GM21515 (cell line): ENCODE data around the gene TIMM22.

Experiments
- ATAC-seq: cut with Tn5 transposase; IDR thresholded peaks from one replicate; pipeline ENCODE4 v1.9.1; 2021; ENCODE audit not compliant: unreplicated experiment

The TIMM22 gene

DNA sequence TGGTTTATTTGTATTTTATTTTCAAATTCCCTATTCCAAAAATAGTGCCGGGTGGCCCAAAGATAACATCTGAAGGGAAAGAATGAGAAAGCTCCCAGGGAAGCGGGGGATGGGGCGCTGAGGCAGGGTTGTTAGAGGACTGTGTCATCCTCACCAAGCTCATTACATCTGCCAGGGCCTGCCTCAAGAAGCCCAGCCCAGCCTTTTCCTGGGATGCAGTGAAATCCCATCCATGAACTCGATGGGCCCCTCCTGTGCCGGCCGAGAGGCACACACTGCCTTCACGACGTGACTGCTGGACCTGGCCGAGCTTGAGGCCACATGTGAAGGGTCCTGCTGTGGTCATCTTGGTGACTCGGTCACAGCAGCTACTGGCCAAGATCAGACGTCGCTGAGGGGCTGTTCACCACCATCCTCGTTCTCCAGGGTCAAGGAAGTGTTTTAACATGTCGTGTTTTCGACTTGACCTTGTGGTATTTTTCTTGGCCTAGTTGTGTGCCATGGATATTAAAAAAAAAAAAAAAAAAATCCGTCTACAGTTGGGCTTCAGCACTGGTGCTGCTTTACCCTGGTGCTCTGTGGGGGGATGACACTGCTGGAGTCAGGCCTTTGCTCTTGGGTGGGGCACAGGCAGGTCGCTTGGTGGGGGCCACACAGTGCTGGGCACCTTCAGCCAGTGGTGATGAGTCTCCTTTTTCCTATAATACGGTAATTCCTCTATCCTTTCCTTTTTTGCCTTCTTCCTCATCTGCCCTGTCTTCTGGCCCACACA lies 4.9 kb downstream of the TIMM22 start:
- no peak for ATAC-seq

DNA sequence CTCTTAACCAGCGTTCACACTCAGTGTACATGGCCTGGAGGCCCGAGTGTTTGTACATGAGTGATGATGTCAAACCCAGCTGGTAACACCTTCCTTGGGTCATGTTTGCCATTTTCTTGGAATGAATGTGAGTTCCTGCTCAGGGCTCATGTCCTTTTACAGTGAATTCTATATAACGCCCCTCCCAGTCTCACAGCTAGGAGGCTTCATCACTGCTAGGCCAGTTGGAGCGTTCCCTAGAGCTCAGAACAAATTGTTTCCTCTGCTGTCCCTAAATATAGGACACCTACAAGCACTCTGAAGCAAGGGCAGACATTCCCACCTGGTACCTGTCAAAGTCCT lies 5.5 kb downstream of the TIMM22 start:
- no peak for ATAC-seq

GRCh38 chr17:1002771-1003555 lies 6.0 kb downstream of the TIMM22 start:
- no peak for ATAC-seq

- no peak for ATAC-seq
These were observed 6.7 kb downstream of the TIMM22 start for GRCh38 chr17:1003633-1003971.

GRCh38 chr17:1003972-1004768 lies 7.2 kb downstream of the TIMM22 start:
- ATAC-seq: no peak

GRCh38 chr17:1004769-1005295 lies 7.9 kb downstream of the TIMM22 start:
- ATAC-seq: no peak

GRCh38 chr17:1005361-1005946 lies 8.5 kb downstream of the TIMM22 start:
- no peak for ATAC-seq

DNA sequence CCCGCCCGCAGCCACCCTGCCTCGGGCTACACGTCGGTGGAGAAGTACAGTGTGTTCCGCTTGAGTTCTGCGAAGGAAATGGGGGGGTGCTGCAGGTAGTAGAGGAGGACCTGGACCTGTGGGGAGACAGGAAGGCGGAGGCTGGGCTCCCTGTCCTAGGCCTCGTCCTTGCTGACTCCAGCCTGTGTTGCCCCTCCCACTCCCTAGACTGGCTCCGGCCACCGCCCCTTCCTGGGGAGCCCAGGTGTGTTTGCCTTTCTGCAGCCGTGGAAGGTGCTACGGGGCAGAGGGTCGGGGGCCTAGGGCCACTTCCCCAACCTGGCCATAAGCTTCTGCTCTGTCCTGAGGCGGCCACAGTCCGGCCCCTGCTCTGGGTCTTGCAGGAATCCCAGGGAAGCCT lies 9.1 kb downstream of the TIMM22 start:
- no peak for ATAC-seq

DNA sequence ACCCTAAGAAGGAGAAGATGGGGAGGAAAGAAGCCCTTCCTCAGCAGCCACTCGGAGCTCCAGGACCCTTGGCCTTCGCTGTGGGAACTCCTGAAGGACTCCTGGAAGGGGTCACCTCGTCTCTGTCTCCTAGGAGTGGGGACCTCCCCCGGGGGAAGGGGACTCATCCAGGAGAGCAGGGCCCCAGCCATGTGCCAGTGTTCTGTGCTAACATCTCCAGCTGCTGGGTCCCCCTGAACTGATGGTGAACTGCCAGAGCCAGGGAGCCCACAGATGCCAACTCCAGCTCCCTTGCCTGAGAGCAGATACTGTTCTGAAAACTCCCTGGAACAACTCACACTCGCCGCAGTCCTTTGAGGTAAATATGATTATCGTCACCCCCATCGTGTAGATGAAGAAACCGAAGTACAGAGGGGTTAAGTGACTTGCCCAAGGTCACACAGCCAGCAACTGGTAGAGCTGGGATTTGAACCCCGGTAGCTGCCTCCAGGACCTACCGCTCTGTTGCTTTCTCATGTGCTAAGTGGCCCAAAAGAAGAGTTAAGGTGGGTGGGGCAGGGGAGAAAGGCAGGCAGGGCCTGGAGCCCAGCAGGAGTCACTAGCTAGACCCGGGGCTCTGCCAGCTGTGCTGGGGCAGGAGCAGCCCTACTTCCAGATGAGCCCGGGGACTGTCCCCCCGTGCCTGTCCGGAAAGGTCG lies 10.5 kb downstream of the TIMM22 start:
- no peak for ATAC-seq

DNA sequence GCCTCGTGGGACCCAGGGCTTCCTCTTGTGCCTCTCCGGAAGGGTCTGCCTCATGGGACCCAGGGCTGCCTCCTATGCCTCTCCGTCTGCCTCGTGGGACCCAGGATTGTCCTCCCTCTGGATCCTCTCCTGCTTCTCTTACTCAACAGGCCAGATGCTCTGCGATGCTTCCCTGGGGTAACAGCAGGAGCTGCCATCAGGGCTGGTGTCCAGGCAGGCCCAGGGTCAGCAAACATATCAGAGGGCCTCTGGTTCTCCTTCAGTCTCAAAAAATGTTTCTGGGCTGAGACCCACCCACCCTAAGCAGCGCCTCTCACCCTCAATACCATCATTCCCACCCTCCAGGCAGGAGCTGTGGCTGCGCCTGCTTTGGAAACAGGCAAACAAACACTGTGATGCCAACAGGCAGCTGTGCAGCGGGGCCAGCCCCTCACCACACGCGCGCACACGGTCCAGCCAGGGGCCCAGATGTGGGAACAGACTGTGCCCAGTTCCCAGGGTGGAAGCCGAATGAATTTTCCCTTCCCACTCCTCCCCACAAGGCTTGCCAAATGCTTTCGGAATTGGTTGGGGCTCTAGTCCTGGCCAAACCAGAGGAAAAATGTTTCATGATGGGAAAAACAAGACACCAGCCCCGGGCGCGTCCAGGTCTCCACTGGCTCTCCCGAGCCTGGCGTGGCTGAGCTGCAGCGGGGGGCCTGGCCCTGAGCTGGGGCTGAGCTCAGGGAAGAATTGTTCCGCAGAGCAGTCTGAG lies 11.3 kb downstream of the TIMM22 start:
- no peak for ATAC-seq

GRCh38 chr17:1009229-1010085 lies 12.5 kb downstream of the TIMM22 start:
- ATAC-seq: no peak

GRCh38 chr17:1010086-1010450 lies 13.1 kb downstream of the TIMM22 start:
- no peak for ATAC-seq

DNA sequence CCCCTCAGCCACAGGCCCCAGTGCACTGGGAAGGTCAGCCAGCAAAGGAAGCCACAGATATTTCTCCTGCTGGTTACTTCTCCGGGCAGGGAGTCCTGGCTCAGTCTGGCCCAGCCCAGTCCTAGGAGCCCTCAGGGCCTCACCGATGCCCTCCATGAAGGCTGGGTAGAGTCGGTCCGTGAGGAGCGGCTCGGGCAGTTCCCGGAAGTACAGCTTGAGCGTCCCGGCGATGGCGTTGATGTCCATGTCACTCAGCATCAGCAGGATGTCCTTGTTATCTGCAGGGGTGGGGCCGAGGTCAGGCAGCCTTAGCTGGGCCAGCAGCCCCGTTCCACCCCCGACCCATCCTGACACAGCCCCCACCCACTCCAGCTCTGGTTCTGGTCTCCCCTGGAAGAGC lies 13.7 kb downstream of the TIMM22 start:
- no peak for ATAC-seq

DNA sequence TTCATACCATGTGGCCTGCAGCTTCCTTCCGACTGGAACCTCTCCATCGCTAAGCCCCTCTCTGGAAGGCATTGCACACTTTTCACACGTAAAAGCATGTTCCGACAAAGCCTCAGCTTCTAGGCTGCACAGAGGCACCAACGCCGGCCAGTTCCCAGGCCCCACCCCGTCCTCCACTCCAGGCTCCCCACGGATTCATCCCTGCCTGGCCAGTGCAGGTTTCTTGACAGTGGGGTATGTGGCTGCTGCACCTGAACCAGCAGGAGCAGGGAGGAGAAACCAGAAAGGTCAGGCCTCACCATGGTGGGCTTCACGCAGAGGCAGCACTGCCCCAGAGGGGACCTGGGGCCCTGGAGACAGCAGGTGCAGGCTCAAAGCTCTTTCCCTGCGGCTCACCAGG lies 14.2 kb downstream of the TIMM22 start:
- no peak for ATAC-seq

GRCh38 chr17:1011760-1012735 lies 15.1 kb downstream of the TIMM22 start:
- no peak for ATAC-seq

DNA sequence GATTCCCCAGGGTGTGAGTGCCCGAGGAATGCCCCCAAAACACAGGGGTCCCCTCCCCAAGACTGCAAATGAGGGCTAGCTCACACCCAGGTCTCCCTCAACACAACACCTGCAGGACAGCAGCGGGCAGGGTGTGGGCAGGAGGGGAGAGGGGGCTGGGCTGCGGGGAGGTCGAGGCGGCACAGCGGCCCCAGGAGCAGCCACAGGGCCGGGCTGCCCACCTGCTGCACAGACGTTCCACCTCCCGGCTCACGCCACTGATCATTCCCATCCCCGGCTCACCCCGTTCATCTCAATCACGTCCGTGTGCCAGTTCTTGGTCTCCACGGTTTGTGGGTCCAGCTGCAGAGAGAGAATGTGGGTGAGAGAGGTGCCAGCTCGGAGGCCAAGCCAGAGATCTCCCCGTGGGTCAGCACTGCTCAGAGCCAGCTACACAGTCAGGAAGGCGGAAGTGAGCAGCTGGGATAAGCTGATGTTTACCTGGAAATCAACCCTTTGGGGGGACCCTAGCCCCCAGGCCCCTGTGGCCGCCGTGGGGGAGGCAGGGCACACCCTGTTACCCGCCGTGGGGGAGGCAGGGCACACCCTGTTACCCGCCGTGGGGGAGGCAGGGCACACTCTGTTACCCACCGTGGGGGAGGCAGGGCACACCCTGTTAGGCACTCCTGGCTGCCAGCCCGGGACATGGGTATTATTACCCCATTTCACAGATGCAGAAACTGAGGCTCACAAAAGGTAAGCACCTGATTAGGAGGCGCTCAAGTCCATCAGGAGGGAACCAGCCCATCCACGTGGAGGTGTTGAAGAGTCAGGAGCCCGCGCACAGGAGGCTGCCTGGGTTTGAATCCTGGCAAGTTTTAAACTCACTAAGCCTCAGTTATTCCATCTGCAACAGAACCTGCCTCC lies 16.1 kb downstream of the TIMM22 start:
- ATAC-seq: no peak

DNA sequence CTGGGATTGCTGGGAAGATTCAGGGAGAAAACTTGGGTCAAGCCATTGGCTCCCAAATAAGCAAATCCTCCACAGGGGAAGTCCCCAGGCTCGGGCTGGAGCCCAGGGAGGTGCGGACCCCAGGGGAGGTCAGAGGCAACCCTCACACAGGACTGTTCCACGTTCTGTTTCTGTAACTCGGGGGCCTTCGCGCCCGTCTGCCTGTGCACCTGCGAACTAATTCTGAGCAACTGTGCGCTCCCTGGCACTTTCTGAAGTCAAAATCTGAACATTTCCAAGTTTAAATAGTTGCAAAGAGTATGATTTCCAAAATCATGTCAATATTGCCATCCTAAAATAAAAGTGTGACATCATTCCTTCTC lies 16.8 kb downstream of the TIMM22 start:
- no peak for ATAC-seq
